Sciatic nerve (tissue), 2 donors: ENCODE data around the gene CDC26. TPM values are rescaled to one million over a fixed set of nuclear protein-coding genes. Genes with fewer than 3 reads are reported as not detected.
A peak's percentile ranks its signal among the peaks of the same experiment; 100 is the strongest.
"Not testable (repeated sequence)": the region's sequence is repeated elsewhere in the genome, so short reads cannot be mapped to it uniquely, and the experiment has no call there.

Experiments
- ATAC-seq: fragments of 200-7000 bp; cut with Tn5 transposase; one replicate; pipeline ENCODE4 v1.9.1; 2020; ENCODE audit warnings: mild to moderate bottlenecking, moderate library complexity
- DNase-seq: peaks from one replicate; pipeline ENCODE4 v3.0.0-alpha.2; 2020; ENCODE audit warnings: low spot score
- intact Hi-C: fragments of 100-400 bp; cut with DNase I; formaldehyde crosslinking; loops from one replicate; pipeline ENCODE4 v1.14.2; 2022
- total RNA-seq: library from RNA; stranded (reverse); fragmentation: NEBNext Ultra II Directional; extraction: Animal tissue kit (Norgen Biotek cat#: 25700); gene quantifications from one replicate; pipeline ENCODE4 v1.2.1, GENCODE V29; 2021
- donor health status: DM: no; HTN: no; CAD: no.
- donor health status: DM: no; HTN: no; CAD: no.

CDC26 gene
- total RNA-seq, 1 donor from 2014 or later: 28.2 TPM

DNA sequence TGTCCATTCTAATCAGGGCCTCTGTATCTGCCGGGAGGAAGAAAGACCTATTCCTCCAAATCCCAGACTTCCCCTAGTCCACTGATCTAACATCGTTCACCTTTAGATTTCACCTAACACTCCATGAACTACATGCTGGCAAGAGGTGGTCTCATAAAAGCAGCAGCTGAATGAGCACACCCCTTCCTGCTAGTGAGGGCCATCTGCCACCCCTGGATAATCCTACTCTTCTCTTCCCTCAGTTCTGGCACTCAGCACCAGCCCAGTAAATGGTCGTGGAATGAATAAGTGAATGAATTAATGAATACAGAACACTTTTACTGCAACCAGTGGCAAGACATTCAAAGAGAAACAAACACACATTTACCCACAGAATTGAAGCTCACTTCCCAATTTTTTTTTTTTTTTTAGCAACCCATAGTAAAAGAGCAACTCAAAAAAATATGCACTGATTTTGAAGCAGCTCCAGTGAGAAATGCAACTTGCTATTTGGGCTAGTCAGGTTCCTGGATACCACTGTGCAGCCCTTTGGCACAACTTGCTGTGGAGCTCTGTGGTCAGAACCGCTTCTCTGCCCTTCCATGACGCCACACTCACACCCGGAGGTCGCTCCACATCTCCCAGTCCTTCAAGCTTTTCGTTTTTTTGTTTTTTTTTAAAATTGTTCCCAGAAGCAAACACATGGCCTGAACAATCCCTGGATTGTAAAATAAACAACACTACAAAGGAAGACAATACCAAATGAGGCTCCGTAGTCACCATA lies 21.6 kb upstream of the CDC26 start:
- DNase-seq: no peak
- intact Hi-C loops: no loop called here
- ATAC-seq: no peak

DNA sequence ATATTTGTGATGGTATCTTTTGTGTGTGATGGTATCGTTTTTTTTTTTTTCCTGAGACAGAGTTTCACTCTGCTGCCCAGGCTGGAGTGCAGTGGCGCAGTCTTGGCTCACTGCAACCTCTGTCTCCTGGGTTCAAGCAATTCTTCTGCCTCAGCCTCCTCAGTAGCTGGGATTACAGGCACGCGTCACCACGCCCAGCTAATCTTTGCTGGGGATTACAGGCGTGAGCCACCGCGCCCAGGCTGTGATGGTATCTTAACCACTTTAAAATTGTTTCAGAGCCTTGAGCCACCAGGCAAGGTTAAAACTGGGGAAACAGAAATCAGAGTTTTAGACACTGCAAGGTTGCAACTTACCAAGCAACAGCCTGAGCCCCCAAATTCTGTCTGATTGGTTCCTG lies 20.9 kb upstream of the CDC26 start:
- intact Hi-C loops, ATAC-seq, DNase-seq: not testable (repeated sequence)

- intact Hi-C loops: no loop called here
- DNase-seq: no peak
- no peak for ATAC-seq
Measured at GRCh38 chr9:113293285-113293878, 18.0 kb upstream of the CDC26 start.

GRCh38 chr9:113290052-113290607 lies 14.8 kb upstream of the CDC26 start:
- DNase-seq (no peak), ATAC-seq (no peak)
- intact Hi-C loops: no loop called here

DNA sequence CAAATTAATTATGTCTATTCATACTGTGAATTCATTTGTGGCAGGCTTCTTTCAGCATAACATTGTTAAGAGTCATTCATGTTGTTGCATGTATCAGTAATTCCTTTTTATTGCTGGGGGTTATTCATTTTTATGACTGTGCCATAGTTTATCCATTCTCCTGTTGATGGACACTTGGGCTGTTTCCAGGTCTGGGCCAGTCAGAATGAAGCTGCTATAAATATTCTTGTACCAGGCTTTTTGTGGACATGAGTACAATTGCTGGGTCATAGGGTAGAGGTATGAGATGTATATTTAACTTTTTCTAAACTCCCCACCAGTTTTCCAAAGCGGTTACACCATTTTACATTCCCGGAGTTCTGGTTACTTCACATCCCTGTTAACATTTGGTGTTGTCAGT lies 13.7 kb upstream of the CDC26 start:
- intact Hi-C loops: no loop called here
- DNase-seq (no peak), ATAC-seq (no peak)

GRCh38 chr9:113281356-113281755 lies 6.0 kb upstream of the CDC26 start:
- DNase-seq: no peak
- ATAC-seq: no peak
- intact Hi-C loops: no loop called here

- DNase-seq (no peak), ATAC-seq (no peak)
- intact Hi-C loops: no loop called here
Measured at GRCh38 chr9:113278840-113279239, 3.5 kb upstream of the CDC26 start.

DNA sequence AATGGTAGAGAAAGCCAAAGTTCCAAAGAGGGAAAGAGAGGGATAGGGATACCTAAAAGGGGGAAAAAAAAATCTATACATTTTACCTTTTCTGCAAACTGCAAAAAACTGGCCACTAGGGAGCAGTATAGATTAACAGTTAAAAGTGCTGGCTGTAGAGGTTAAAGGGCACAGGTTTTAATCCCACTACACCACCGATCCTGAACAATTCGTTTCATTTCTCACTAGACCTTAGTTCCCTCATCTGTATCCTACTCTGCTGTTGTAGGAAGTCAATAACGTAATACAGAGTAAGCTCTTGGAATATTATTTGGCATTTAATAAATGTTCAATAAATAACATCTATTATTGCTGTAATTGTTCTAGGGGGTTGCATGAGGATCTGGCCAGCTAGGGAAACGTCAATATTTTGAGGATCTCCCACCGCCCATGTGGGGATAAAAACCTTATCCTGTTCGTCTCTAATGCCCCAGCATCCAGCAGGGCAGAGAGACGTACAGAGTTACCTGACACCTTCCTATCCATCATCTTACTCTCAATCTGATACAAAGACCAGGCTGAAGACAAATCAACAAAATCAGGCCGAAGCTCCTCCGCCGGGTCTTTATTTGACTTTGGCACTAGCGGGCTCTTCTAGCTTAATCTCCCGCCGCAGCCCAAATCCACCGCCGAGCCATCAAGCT lies 757 bp downstream of the CDC26 start:
- DNase-seq (no peak), ATAC-seq (peak; percentile 49)
- intact Hi-C loops: no loop called here

GRCh38 chr9:113269871-113270270 lies 5.5 kb downstream of the CDC26 start:
- ATAC-seq: no peak
- intact Hi-C loops: no loop called here
- DNase-seq: no peak

- DNase-seq: no peak
- intact Hi-C loops: no loop called here
- ATAC-seq: no peak
Measured at GRCh38 chr9:113269355-113269754, 6.0 kb downstream of the CDC26 start.

DNA sequence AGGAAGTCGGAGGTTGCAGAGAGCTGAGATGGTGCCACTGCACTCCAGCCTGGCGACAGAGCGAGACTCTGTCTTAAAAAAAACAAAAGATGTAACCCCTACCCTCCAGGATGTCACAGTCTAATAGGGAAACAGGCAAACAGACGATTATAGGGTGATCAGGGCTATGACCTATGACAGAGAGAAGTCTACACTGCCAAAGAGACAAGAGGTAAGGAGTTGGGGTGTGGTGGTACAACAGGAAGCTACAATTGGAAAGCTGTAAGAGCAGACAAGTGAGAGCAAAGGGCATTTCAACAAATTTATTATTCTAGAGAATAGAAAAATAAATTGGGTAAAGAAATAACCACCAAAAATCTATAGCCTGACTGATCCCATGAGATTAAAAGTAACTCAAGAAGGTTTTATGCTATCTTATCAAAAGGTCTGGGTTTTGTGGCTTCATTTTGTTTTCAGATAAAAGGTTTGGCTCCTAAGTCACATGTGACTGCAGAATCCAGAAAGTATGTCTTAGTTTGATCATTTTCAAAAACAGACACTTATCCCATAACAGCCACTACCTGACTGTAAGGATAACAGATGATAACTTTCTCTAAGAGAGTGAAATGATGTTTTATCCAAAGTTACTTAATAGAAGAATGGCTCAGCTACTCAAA lies 7.3 kb downstream of the CDC26 start:
- no peak for DNase-seq
- no peak for ATAC-seq

GRCh38 chr9:113266174-113266573 lies 9.2 kb downstream of the CDC26 start:
- ATAC-seq: no peak
- no peak for DNase-seq
- intact Hi-C loops: no loop called here

More for the DNA sequence above, 7.3 kb downstream of the CDC26 start:
- intact Hi-C loops: no loop called here

GRCh38 chr9:113261917-113262671 lies 13.3 kb downstream of the CDC26 start:
- no peak for DNase-seq
- no peak for ATAC-seq
- intact Hi-C loops: no loop called here

DNA sequence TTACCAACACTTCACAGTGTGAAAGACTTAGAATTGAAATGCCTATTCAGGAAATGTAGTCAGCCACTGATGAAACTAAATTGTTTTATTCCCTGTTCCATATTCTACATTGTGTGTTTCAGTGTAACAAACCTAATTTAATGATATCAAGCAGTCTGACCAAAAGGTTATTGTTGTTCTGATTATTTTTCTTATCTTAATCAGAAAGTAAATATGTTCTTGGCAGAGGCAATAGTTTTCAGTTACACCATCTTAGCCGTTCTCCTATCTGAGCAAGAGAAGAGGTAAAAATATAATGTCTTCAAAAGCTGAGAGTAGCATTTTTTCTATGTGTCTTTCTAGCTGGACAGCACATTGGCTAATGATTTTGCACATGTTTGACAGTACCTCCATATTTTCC lies 17.1 kb downstream of the CDC26 start:
- DNase-seq (no peak), ATAC-seq (no peak)
- intact Hi-C loops: no loop called here

DNA sequence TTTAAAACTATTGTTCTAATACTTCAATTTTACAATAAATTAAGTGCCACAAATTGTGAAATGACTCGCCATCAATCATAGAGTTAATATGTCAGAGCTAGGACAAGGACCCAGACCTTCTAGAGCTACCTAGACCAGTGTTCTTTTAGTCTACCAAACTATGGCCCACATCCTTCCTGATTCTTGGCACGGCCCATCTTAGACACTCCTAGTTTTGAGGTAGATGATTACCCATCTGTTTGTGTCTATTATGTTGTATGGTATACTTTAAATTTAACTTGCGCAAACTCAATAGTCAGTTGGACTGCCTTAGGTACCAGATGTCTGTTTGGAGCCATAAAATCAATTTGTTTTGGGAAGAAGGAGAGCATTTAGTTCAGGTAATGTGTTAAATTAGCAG lies 17.5 kb downstream of the CDC26 start:
- ATAC-seq (no peak), DNase-seq (no peak)
- intact Hi-C loops: no loop called here

- intact Hi-C loops: no loop called here
- ATAC-seq: no peak
- no peak for DNase-seq
Measured at GRCh38 chr9:113255438-113255837, 19.9 kb downstream of the CDC26 start.

GRCh38 chr9:113254991-113255390 lies 20.4 kb downstream of the CDC26 start:
- intact Hi-C loops: no loop called here
- ATAC-seq: no peak
- no peak for DNase-seq

DNA sequence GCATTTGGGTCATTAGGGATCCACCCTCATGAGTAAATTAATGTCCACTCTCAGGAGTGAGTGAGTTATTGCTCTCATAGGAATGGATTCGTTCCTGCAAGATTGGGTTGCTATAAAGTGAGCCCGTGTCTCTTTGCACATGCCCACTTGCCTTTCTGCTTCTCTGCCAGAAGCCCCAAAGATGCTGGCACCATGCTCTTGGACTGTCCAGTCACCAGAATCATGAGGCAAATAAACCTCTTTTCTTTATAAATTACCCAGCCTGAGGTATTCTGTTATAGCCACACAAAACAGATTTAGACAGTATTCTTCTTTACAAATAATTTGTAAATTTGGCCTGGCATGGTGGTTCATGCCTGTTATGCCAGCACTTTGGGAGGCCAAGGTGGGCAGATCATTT lies 24.6 kb downstream of the CDC26 start:
- DNase-seq: no peak
- ATAC-seq: no peak
- intact Hi-C loops: no loop called here

DNA sequence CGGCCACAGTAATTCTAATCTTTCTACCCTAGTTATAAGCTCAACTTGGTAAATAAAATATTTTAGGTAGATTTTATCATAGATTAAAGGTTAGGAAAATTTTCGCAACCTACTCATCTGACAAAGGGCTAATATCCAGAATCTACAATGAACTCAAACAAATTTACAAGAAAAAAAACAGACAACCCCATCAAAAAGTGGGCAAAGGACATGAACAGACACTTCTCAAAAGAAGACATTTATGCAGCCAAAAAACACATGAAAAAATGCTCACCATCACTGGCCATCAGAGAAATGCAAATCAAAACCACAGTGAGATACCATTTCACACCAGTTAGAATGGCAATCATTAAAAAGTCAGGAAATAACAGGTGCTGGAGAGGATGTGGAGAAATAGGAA lies 25.7 kb downstream of the CDC26 start:
- DNase-seq, ATAC-seq, intact Hi-C loops: not testable (repeated sequence)
